OCI-LY1 (cell line): ENCODE results near the gene MYO18B.

Source experiments
- H2AFZ ChIP-seq: fragments of 200-600 bp; sonication (generic), shearing (Covaris generic); 2 replicates; pipeline ENCODE4 v1.6.0; 2014; ENCODE audit warnings: antibody characterized with exemption, mild to moderate bottlenecking, low read length
- H3F3A ChIP-seq: fragments of 200-600 bp; sonication (generic), shearing (Covaris generic); 2 replicates; pipeline ENCODE4 v1.6.0; 2014; ENCODE audit warnings: mild to moderate bottlenecking, antibody characterized with exemption, low read length, moderate library complexity; ENCODE audit not compliant: insufficient read depth
- H3K27ac ChIP-seq: fragments of 200-600 bp; sonication (generic); 2 replicates; pipeline ENCODE4 v1.5.1; 2014; ENCODE audit warnings: low read length, mixed run types, mild to moderate bottlenecking, low read depth; ENCODE audit not compliant: poor library complexity, severe bottlenecking
- H3K27me3 ChIP-seq: fragments of 200-600 bp; sonication (generic); 2 replicates; pipeline ENCODE4 v1.6.0; 2014; ENCODE audit warnings: antibody characterized with exemption, mild to moderate bottlenecking, low read length, moderate library complexity; ENCODE audit not compliant: insufficient read depth
- H3K36me3 ChIP-seq: fragments of 200-600 bp; sonication (generic); 2 replicates; pipeline ENCODE4 v1.6.1; 2014; ENCODE audit warnings: mild to moderate bottlenecking, antibody characterized with exemption, low read length, moderate library complexity, mixed read lengths; ENCODE audit not compliant: insufficient read depth
- H3K4me1 ChIP-seq: fragments of 200-600 bp; sonication (generic); 2 replicates; pipeline ENCODE4 v1.5.1; 2014; ENCODE audit warnings: mild to moderate bottlenecking, low read length, moderate library complexity; ENCODE audit not compliant: insufficient read depth, severe bottlenecking
- H3K4me2 ChIP-seq: fragments of 200-600 bp; sonication (generic), shearing (Covaris generic); 2 replicates; pipeline ENCODE4 v1.6.1; 2014; ENCODE audit warnings: low read length
- H3K4me3 ChIP-seq: fragments of 200-600 bp; sonication (generic); 2 replicates; pipeline ENCODE4 v1.5.1; 2014; ENCODE audit warnings: low read length, low read depth, mild to moderate bottlenecking, mixed read lengths; ENCODE audit not compliant: poor library complexity, severe bottlenecking
- H3K79me2 ChIP-seq: fragments of 200-600 bp; shearing (Covaris generic); 2 replicates; pipeline ENCODE4 v1.6.1; 2016; ENCODE audit warnings: mixed run types, low read length, mixed read lengths; ENCODE audit not compliant: insufficient read depth
- H3K9ac ChIP-seq: fragments of 200-600 bp; sonication (generic), shearing (Covaris generic); 2 replicates; pipeline ENCODE4 v1.6.1; 2014; ENCODE audit warnings: mild to moderate bottlenecking, low read length, mixed read lengths
- H3K9me2 ChIP-seq: fragments of 200-600 bp; sonication (generic), shearing (Covaris generic); 2 replicates; pipeline ENCODE4 v1.6.1; 2014; ENCODE audit warnings: low read depth, mild to moderate bottlenecking, low read length, mixed read lengths
- H3K9me3 ChIP-seq: fragments of 200-600 bp; shearing (Covaris generic); 2 replicates; pipeline ENCODE4 v1.6.1; 2014; ENCODE audit warnings: low read length, mixed read lengths
- H4K20me1 ChIP-seq: fragments of 200-600 bp; sonication (generic), shearing (Covaris generic); 2 replicates; pipeline ENCODE4 v1.6.0; 2016; ENCODE audit warnings: mild to moderate bottlenecking, low read length; ENCODE audit not compliant: insufficient read depth
- CTCF ChIP-seq: fragments of 200-600 bp; sonication (generic), shearing (Covaris generic); IDR thresholded peaks from 2 replicates; pipeline ENCODE4 v1.5.1; 2017; ENCODE audit warnings: mild to moderate bottlenecking, antibody characterized with exemption, low read length, moderate library complexity, mixed read lengths
- EZH2 ChIP-seq: fragments of 200-600 bp; sonication (generic), shearing (Covaris generic); IDR thresholded peaks from 2 replicates; pipeline ENCODE4 v1.8.0; 2017; ENCODE audit warnings: borderline replicate concordance, mixed run types, mild to moderate bottlenecking, antibody characterized with exemption, low read length, moderate library complexity, mixed read lengths

Gene MYO18B

GRCh38 chr22:25837288-25837900 lies 95.4 kb downstream of the MYO18B start:
- H3K4me3 ChIP-seq = no peak overlapping the region
- H3K36me3 ChIP-seq = no peaks in the 10 kb centered on the region
- H3K4me1 ChIP-seq = no peaks in the 10 kb centered on the region
- no peaks in the 10 kb centered on the region for H4K20me1 ChIP-seq
- TF ChIP-seq EZH2 (no peak), CTCF (no peak)
- no peaks in the 10 kb centered on the region for H3K27me3 ChIP-seq
- H3F3A ChIP-seq = no peaks in the 10 kb centered on the region
- no peak overlapping the region for H3K27ac ChIP-seq
- no peak overlapping the region for H3K4me2 ChIP-seq
- no peaks in the 10 kb centered on the region for H3K9me3 ChIP-seq
- no peaks in the 10 kb centered on the region for H3K9me2 ChIP-seq
- H2AFZ ChIP-seq = no peak overlapping the region
- H3K9ac ChIP-seq = no peak overlapping the region
- H3K79me2 ChIP-seq = no peaks in the 10 kb centered on the region

- no peak overlapping the region for H2AFZ ChIP-seq
- no peak overlapping the region for H3K9ac ChIP-seq
- H3K4me3 ChIP-seq = no peak overlapping the region
- no peaks in the 10 kb centered on the region for H3F3A ChIP-seq
- no peaks in the 10 kb centered on the region for H3K4me1 ChIP-seq
- no peaks in the 10 kb centered on the region for H4K20me1 ChIP-seq
- H3K79me2 ChIP-seq = no peaks in the 10 kb centered on the region
- no peaks in the 10 kb centered on the region for H3K27me3 ChIP-seq
- H3K9me2 ChIP-seq = no peaks in the 10 kb centered on the region
- TF ChIP-seq CTCF (no peak), EZH2 (no peak)
- no peaks in the 10 kb centered on the region for H3K9me3 ChIP-seq
- no peaks in the 10 kb centered on the region for H3K36me3 ChIP-seq
- no peak overlapping the region for H3K4me2 ChIP-seq
- H3K27ac ChIP-seq = no peak overlapping the region
These were observed 97.2 kb downstream of the MYO18B start for GRCh38 chr22:25838960-25839741.

GRCh38 chr22:25839755-25840154 lies 97.8 kb downstream of the MYO18B start:
- no peaks in the 10 kb centered on the region for H3K9me2 ChIP-seq
- H3K79me2 ChIP-seq = no peaks in the 10 kb centered on the region
- no peaks in the 10 kb centered on the region for H3K4me1 ChIP-seq
- no peak overlapping the region for H3K4me2 ChIP-seq
- H3K36me3 ChIP-seq = no peaks in the 10 kb centered on the region
- TF ChIP-seq CTCF (no peak), EZH2 (no peak)
- no peak overlapping the region for H3K9ac ChIP-seq
- no peaks in the 10 kb centered on the region for H3K9me3 ChIP-seq
- H2AFZ ChIP-seq = no peak overlapping the region
- no peaks in the 10 kb centered on the region for H3F3A ChIP-seq
- H4K20me1 ChIP-seq = no peaks in the 10 kb centered on the region
- no peak overlapping the region for H3K27ac ChIP-seq
- no peaks in the 10 kb centered on the region for H3K27me3 ChIP-seq
- H3K4me3 ChIP-seq = no peak overlapping the region
